Measurements from ENCODE around the gene ARSJ.

ARSJ gene

GRCh38 chr4:113955411-113955810 lies 24.0 kb downstream of the ARSJ start:
- TF ChIP-seq, protein P1, sequence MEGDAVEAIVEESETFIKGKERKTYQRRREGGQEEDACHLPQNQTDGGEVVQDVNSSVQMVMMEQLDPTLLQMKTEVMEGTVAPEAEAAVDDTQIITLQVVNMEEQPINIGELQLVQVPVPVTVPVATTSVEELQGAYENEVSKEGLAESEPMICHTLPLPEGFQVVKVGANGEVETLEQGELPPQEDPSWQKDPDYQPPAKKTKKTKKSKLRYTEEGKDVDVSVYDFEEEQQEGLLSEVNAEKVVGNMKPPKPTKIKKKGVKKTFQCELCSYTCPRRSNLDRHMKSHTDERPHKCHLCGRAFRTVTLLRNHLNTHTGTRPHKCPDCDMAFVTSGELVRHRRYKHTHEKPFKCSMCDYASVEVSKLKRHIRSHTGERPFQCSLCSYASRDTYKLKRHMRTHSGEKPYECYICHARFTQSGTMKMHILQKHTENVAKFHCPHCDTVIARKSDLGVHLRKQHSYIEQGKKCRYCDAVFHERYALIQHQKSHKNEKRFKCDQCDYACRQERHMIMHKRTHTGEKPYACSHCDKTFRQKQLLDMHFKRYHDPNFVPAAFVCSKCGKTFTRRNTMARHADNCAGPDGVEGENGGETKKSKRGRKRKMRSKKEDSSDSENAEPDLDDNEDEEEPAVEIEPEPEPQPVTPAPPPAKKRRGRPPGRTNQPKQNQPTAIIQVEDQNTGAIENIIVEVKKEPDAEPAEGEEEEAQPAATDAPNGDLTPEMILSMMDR (IDR thresholded peaks at IDR 0.05; ENCODE audit: borderline replicate concordance, control extremely low read depth, extremely low read depth, insufficient read depth, missing control alignments), result no peak
- no peak for DNase-seq (ENCODE audit: low spot score)
- in situ Hi-C loops (cut with MboI; ENCODE audit: low sequenced_read_pairs, unreplicated experiment), result loop anchor here (25.0 kb wide), 2 partner anchors 432 to 732 kb away; no protein-coding TSS in a partner anchor

DNA sequence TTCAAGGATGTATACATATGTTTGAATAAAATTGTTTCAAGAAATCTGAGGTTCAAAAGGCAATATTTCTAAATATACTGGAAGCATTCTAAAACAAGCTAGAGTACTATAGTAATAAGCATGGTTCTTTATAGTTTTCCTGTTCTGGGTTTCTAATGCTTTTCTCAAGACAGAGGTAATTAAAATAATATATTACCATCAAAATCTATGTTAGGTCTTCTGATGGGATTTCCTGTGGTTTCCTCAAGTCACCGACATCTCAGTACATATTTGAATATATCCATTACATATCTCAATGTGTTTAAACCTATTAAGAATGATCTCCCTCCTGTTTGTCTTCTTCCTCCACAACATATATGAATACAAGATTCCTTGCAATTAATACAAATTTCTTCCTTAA lies 25.6 kb downstream of the ARSJ start:
- TF ChIP-seq, protein P1 (IDR thresholded peaks at IDR 0.05; ENCODE audit: borderline replicate concordance, control extremely low read depth, extremely low read depth, insufficient read depth, missing control alignments), result no peak
- in situ Hi-C loops (cut with MboI; ENCODE audit: low sequenced_read_pairs, unreplicated experiment), result loop anchor here (25.0 kb wide), 2 partner anchors 433 to 733 kb away; no protein-coding TSS in a partner anchor
- no peak for DNase-seq (ENCODE audit: low spot score)

GRCh38 chr4:113952452-113953029 lies 26.9 kb downstream of the ARSJ start:
- DNase-seq (ENCODE audit: low spot score), result peak; percentile 11
- TF ChIP-seq, protein P1 (IDR thresholded peaks at IDR 0.05; ENCODE audit: borderline replicate concordance, control extremely low read depth, extremely low read depth, insufficient read depth, missing control alignments), result peak; percentile 53
- in situ Hi-C loops (cut with MboI; ENCODE audit: low sequenced_read_pairs, unreplicated experiment), result loop anchor here (25.0 kb wide), 2 partner anchors 435 to 735 kb away; no protein-coding TSS in a partner anchor

DNA sequence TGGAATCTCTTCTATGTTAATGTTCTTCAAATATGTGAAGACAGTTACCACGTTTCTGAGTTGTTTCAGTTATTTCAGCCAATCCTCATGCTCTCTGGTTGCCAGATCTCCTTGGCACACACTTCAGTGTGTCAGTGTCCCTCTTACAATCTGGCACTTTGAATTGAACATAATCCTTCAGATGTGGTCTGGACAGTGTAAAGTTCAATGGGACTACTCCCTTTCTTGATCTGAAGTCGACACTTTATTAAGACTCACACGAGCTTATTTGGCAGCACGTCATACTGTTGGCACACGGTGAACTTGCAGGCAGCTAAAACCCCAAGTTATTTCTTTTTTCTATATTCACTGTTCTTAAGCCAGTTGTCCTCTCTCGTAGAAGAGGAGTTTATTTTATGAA lies 28.2 kb downstream of the ARSJ start:
- in situ Hi-C loops (cut with MboI; ENCODE audit: low sequenced_read_pairs, unreplicated experiment), result loop anchor here (25.0 kb wide), 2 partner anchors 436 to 736 kb away; no protein-coding TSS in a partner anchor
- DNase-seq (ENCODE audit: low spot score), result no peak
- TF ChIP-seq, protein P1 (IDR thresholded peaks at IDR 0.05; ENCODE audit: borderline replicate concordance, control extremely low read depth, extremely low read depth, insufficient read depth, missing control alignments), result no peak

GRCh38 chr4:113950207-113950606 lies 29.2 kb downstream of the ARSJ start:
- in situ Hi-C loops (cut with MboI; ENCODE audit: low sequenced_read_pairs, unreplicated experiment), result loop anchor here (25.0 kb wide), 2 partner anchors 437 to 737 kb away; no protein-coding TSS in a partner anchor
- TF ChIP-seq, protein P1 (IDR thresholded peaks at IDR 0.05; ENCODE audit: borderline replicate concordance, control extremely low read depth, extremely low read depth, insufficient read depth, missing control alignments), result no peak
- DNase-seq (ENCODE audit: low spot score), result no peak

GRCh38 chr4:113947484-113947883 lies 32.0 kb downstream of the ARSJ start:
- no peak for DNase-seq (ENCODE audit: low spot score)
- in situ Hi-C loops (cut with MboI; ENCODE audit: low sequenced_read_pairs, unreplicated experiment), result loop anchor here (25.0 kb wide), 1 partner anchor 560 kb away; no protein-coding TSS in a partner anchor

More at GRCh38 chr4:113947484-113947883, 32.0 kb downstream of the ARSJ start:
- TF ChIP-seq, protein P1 (IDR thresholded peaks at IDR 0.05; ENCODE audit: borderline replicate concordance, control extremely low read depth, extremely low read depth, insufficient read depth, missing control alignments), result no peak
